ENCODE measurements around the gene GALK1. TPM values are rescaled to one million over a fixed set of nuclear protein-coding genes. Genes with fewer than 3 reads are reported as not detected.

Gene GALK1
- total and polyA plus RNA-seq, 2 of the 13 experiments (the other 11 are each of a cell fraction or from before 2014, with no cell fraction given) = 59.9 to 93.6 TPM

- TF ChIP-seq NAIF1 (CRISPR knock-in tag; IDR thresholded peaks at IDR 0.05; ENCODE audit: borderline replicate concordance) = no peak
- no peak for TF ChIP-seq SIX4 (CRISPR knock-in tag; IDR thresholded peaks at IDR 0.05)
- TF ChIP-seq IKZF1 (IDR thresholded peaks at IDR 0.05) = no peak
- peak; percentile 37; the same call in 1 of the 2 replicates for TF ChIP-seq SIN3A (IDR thresholded peaks at IDR 0.05; ENCODE audit: borderline replicate concordance, low read depth, low read length)
- peak; percentile 11; the same call in 1 of the 2 replicates for TF ChIP-seq ESRRA (CRISPR knock-in tag; IDR thresholded peaks at IDR 0.05; ENCODE audit: low read depth)
- 0 out of 2 replicates have a peak, but pooled peaks have one; percentile 4 for TF ChIP-seq ARNT2 (CRISPR knock-in tag; IDR thresholded peaks at IDR 0.05; ENCODE audit: low read depth)
- TF ChIP-seq ZNF460 (CRISPR knock-in tag; IDR thresholded peaks at IDR 0.05; ENCODE audit: borderline replicate concordance) = no peak
- TF ChIP-seq KAT7 (CRISPR knock-in tag; IDR thresholded peaks at IDR 0.05; ENCODE audit: borderline replicate concordance) = peak; percentile 29; the same call in 1 of the 2 replicates
- peak; percentile 28 for TF ChIP-seq AGO1 (IDR thresholded peaks at IDR 0.05; ENCODE audit: low read depth, low read length, poor library complexity, severe bottlenecking)
- peak; percentile 37; the same call in 1 of the 2 replicates for TF ChIP-seq POGK (CRISPR knock-in tag; conservative IDR thresholded peaks at IDR 0.05)
- 0 out of 2 replicates have a peak, but pooled peaks have one; percentile 18 for TF ChIP-seq AHDC1 (CRISPR knock-in tag; IDR thresholded peaks at IDR 0.05; ENCODE audit: borderline replicate concordance)
- TF ChIP-seq ZNF556 (CRISPR knock-in tag; IDR thresholded peaks at IDR 0.05; ENCODE audit: borderline replicate concordance) = 0 out of 2 replicates have a peak, but pooled peaks have one; percentile 12
- 0 out of 2 replicates have a peak, but pooled peaks have one; percentile 11 for TF ChIP-seq ARNTL (CRISPR knock-in tag; IDR thresholded peaks at IDR 0.05)
- no peak for TF ChIP-seq ZNF839 (CRISPR knock-in tag; IDR thresholded peaks at IDR 0.05; ENCODE audit: borderline replicate concordance)
- 0 out of 2 replicates have a peak, but pooled peaks have one; percentile 29 for TF ChIP-seq ZNF607 (CRISPR knock-in tag; IDR thresholded peaks at IDR 0.05; ENCODE audit: borderline replicate concordance)
- TF ChIP-seq NFE2L1 (CRISPR knock-in tag; IDR thresholded peaks at IDR 0.05; ENCODE audit: borderline replicate concordance) = no peak
- 0 out of 2 replicates have a peak, but pooled peaks have one; percentile 26 for TF ChIP-seq ZNF33A (CRISPR knock-in tag; IDR thresholded peaks at IDR 0.05; ENCODE audit: borderline replicate concordance)
- peak; percentile 81 for TF ChIP-seq PTBP1 (IDR thresholded peaks at IDR 0.05; ENCODE audit: low read depth, low read length, poor library complexity, severe bottlenecking)
- no peak; the same call in 1 of the 2 replicates for TF ChIP-seq XBP1 (CRISPR knock-in tag; IDR thresholded peaks at IDR 0.05)
- no peak for TF ChIP-seq ZFP37 (CRISPR knock-in tag; IDR thresholded peaks at IDR 0.05; ENCODE audit: borderline replicate concordance)
- peak; percentile 76 for TF ChIP-seq NRL (CRISPR knock-in tag; IDR thresholded peaks at IDR 0.05; ENCODE audit: borderline replicate concordance)
- peak; percentile 13; the same call in 1 of the 2 replicates for TF ChIP-seq ZNF274 (CRISPR knock-in tag; IDR thresholded peaks at IDR 0.05)
- TF ChIP-seq MIXL1 (CRISPR knock-in tag; IDR thresholded peaks at IDR 0.05) = no peak
Measured at GRCh38 chr17:75764711-75765421, at the start of gene GALK1 (continued).

Data from HepG2 (cell line).